AG09319 (cell line): ENCODE data around the gene RESF1.

ENCODE experiments used
- DNase-seq: peaks from one replicate; pipeline ENCODE4 v3.0.0-alpha.2; 2010; ENCODE audit warnings: low read depth; ENCODE audit errors: extremely low read depth
- CTCF ChIP-seq: IDR thresholded peaks from 2 replicates; pipeline ENCODE4 v1.5.1; 2011; ENCODE audit warnings: low read depth, mild to moderate bottlenecking, inconsistent platforms, low read length, moderate library complexity

RESF1 gene

GRCh38 chr12:32000373-32001005, 41.3 kb downstream of the RESF1 start:
- TF ChIP-seq CTCF, result no peak
- no peak for DNase-seq

GRCh38 chr12:32002848-32003493, 43.8 kb downstream of the RESF1 start:
- no peak for DNase-seq
- TF ChIP-seq CTCF, result no peak

GRCh38 chr12:32003654-32004053, 44.4 kb downstream of the RESF1 start:
- DNase-seq, result no peak
- TF ChIP-seq CTCF, result no peak

GRCh38 chr12:32005496-32006125, 46.4 kb downstream of the RESF1 start:
- TF ChIP-seq CTCF, result no peak
- DNase-seq, result no peak
